ENCODE results near the gene CD81.

The CD81 gene

DNA sequence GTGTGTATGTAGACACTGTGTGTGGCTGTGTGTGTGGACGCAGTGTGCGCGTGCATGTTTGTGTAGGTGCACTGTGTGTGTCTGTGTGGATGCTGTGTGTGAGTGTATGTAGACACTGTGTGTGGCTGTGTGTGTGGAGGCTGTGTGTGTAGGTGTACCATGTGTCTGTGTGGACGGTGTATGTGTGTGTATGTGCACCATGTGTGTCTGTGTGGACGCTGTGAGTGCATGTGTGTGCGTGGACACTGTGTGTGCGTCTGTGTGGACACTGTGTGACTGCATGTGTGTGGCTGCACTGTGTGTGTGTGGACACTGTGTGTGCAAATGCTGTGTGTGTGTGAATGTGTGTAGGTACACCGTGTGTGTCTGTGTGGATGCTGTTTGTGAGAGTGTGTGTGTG, 56.9 kb downstream of the CD81 start:
- Histone ChIP-seq H3K4me1 (no peaks in the 10 kb centered on the region), H3K36me3 (no peaks in the 10 kb centered on the region), H3K27me3 (no peaks in the 10 kb centered on the region), H3K4me3 (ENCODE audit: low read depth, low read length) (no peak overlapping the region), H3K9me3 (no peaks in the 10 kb centered on the region)
- TF ChIP-seq, protein P1, sequence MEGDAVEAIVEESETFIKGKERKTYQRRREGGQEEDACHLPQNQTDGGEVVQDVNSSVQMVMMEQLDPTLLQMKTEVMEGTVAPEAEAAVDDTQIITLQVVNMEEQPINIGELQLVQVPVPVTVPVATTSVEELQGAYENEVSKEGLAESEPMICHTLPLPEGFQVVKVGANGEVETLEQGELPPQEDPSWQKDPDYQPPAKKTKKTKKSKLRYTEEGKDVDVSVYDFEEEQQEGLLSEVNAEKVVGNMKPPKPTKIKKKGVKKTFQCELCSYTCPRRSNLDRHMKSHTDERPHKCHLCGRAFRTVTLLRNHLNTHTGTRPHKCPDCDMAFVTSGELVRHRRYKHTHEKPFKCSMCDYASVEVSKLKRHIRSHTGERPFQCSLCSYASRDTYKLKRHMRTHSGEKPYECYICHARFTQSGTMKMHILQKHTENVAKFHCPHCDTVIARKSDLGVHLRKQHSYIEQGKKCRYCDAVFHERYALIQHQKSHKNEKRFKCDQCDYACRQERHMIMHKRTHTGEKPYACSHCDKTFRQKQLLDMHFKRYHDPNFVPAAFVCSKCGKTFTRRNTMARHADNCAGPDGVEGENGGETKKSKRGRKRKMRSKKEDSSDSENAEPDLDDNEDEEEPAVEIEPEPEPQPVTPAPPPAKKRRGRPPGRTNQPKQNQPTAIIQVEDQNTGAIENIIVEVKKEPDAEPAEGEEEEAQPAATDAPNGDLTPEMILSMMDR (IDR thresholded peaks at IDR 0.05; ENCODE audit: low read depth, low read length) = no peak
- DNase-seq = no peak

GRCh38 chr11:2434506-2435255, 57.6 kb downstream of the CD81 start:
- Histone ChIP-seq H3K4me1 (no peaks in the 10 kb centered on the region), H3K36me3 (no peaks in the 10 kb centered on the region), H3K27me3 (no peaks in the 10 kb centered on the region), H3K4me3 (ENCODE audit: low read depth, low read length) (no peak overlapping the region), H3K9me3 (no peaks in the 10 kb centered on the region)
- DNase-seq = no peak
- TF ChIP-seq, protein P1 (IDR thresholded peaks at IDR 0.05; ENCODE audit: low read depth, low read length) = no peak

GRCh38 chr11:2435288-2436012, 58.3 kb downstream of the CD81 start:
- Histone ChIP-seq H3K4me3 (ENCODE audit: low read depth, low read length) (no peak overlapping the region), H3K4me1 (no peaks in the 10 kb centered on the region), H3K36me3 (no peaks in the 10 kb centered on the region), H3K9me3 (no peaks in the 10 kb centered on the region), H3K27me3 (no peaks in the 10 kb centered on the region)
- DNase-seq = no peak
- TF ChIP-seq, protein P1 (IDR thresholded peaks at IDR 0.05; ENCODE audit: low read depth, low read length) = no peak

DNA sequence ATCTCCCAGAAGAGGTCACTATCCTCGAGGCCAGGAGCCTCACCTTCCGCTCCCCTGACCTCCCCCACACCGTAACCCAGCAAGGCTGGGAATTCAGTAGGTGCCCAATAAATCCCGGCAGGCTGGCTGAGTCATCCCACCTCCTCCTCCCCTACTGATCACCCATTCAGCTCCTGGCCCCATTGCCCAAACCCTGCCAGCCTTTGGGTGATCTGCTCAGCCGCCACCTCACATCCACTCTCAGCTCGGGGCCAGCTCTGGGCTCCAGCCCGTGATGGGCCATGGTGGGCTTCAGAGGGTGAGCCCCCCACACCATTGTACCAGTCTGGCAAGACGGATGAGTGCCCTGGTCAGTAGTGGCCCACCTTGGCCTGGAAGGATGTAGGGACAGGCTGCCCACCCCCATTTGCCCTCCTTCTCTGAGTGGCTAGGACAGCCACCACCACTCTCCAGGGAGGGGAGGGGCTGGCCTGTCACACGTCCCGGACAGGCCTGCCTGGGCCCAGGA, 59.0 kb downstream of the CD81 start:
- TF ChIP-seq, protein P1 (IDR thresholded peaks at IDR 0.05; ENCODE audit: low read depth, low read length) = no peak
- no peaks in the 10 kb centered on the region for H3K27me3 ChIP-seq
- no peak overlapping the region for H3K4me3 ChIP-seq (ENCODE audit: low read depth, low read length)
- H3K36me3 ChIP-seq = no peaks in the 10 kb centered on the region
- H3K4me1 ChIP-seq = no peaks in the 10 kb centered on the region
- no peaks in the 10 kb centered on the region for H3K9me3 ChIP-seq
- no peak for DNase-seq

GRCh38 chr11:2436521-2437031, 59.5 kb downstream of the CD81 start:
- Histone ChIP-seq H3K36me3 (no peaks in the 10 kb centered on the region), H3K27me3 (no peaks in the 10 kb centered on the region)
- TF ChIP-seq, protein P1 (IDR thresholded peaks at IDR 0.05; ENCODE audit: low read depth, low read length) = no peak

More at GRCh38 chr11:2436521-2437031, 59.5 kb downstream of the CD81 start:
- H3K4me1 ChIP-seq = no peaks in the 10 kb centered on the region
- no peak overlapping the region for H3K4me3 ChIP-seq (ENCODE audit: low read depth, low read length)
- DNase-seq = no peak
- no peaks in the 10 kb centered on the region for H3K9me3 ChIP-seq

Data from BE2C (cell line).